OCI-LY3 (cell line): Measurements from ENCODE around the gene HIVEP3.

Source experiments
- H2AFZ ChIP-seq: fragments of 200-600, 300-600 bp; shearing (Covaris generic); 2 replicates; pipeline ENCODE4 v1.6.0; 2014; ENCODE audit warnings: antibody characterized with exemption, low read depth, low read length
- H3K27ac ChIP-seq: fragments of 200-600, 300-600 bp; sonication (generic); 2 replicates; pipeline ENCODE4 v1.5.1; 2014; ENCODE audit warnings: mild to moderate bottlenecking, low read length, moderate library complexity, mixed read lengths
- H3K27me3 ChIP-seq: fragments of 200-600, 300-600 bp; sonication (generic); 2 replicates; pipeline ENCODE4 v1.6.1; 2014; ENCODE audit warnings: low read depth, low read length, mixed read lengths
- H3K36me3 ChIP-seq: fragments of 200-600, 300-600 bp; sonication (generic); replicated peaks from 2 replicates; pipeline ENCODE3; 2014; ENCODE audit warnings: low read depth, low read length, mixed read lengths
- H3K4me1 ChIP-seq: fragments of 300-600, 200-600 bp; sonication (generic); 2 replicates; pipeline ENCODE4 v1.6.1; 2014; ENCODE audit warnings: low read length, mixed read lengths
- H3K4me2 ChIP-seq: fragments of 200-600, 300-600 bp; sonication (generic); 2 replicates; pipeline ENCODE4 v1.6.1; 2014; ENCODE audit warnings: low read length, mixed read lengths
- H3K4me3 ChIP-seq: fragments of 300-600, 200-600 bp; sonication (generic); 2 replicates; pipeline ENCODE4 v1.5.1; 2014; ENCODE audit warnings: antibody characterized with exemption, mild to moderate bottlenecking, low read length, moderate library complexity
- H3K79me2 ChIP-seq: fragments of 300-600, 200-600 bp; shearing (Covaris generic); 2 replicates; pipeline ENCODE4 v1.6.1; 2014; ENCODE audit warnings: mild to moderate bottlenecking, low read length, mixed read lengths
- H3K9ac ChIP-seq: fragments of 300-600, 200-600 bp; shearing (Covaris generic); 2 replicates; pipeline ENCODE4 v1.6.0; 2014; ENCODE audit warnings: mild to moderate bottlenecking, low read length, moderate library complexity
- H3K9me3 ChIP-seq: fragments of 200-600, 300-600 bp; shearing (Covaris generic); 2 replicates; pipeline ENCODE4 v1.6.1; 2014; ENCODE audit warnings: low read length, mixed read lengths; ENCODE audit not compliant: insufficient read depth
- H4K20me1 ChIP-seq: fragments of 200-600, 300-600 bp; sonication (generic); 2 replicates; pipeline ENCODE4 v1.6.1; 2016; ENCODE audit warnings: low read length, mixed read lengths; ENCODE audit not compliant: insufficient read depth
- EZH2phosphoT487 ChIP-seq: fragments of 200-600 bp; shearing (Covaris generic); IDR thresholded peaks from 2 replicates; pipeline ENCODE4 v1.6.1; 2018; ENCODE audit warnings: antibody characterized with exemption, mixed run types, low read depth
- TF ChIP-seq, protein P1 (sequence below): fragments of 200-600, 300-600 bp; sonication (generic); IDR thresholded peaks from 2 replicates; pipeline ENCODE4 v1.5.1; 2014; ENCODE audit warnings: antibody characterized with exemption, low read length, low read depth

HIVEP3 gene

GRCh38 chr1:41780916-41781315 lies 137.8 kb downstream of the HIVEP3 start:
- Histone ChIP-seq H3K4me3 (no peak overlapping the region), H3K9me3 (no peaks in the 10 kb centered on the region), H2AFZ (no peak overlapping the region), H3K4me1 (peaks cover 6% of the 10 kb centered on the region; the same call in 1 of the 2 replicates), H3K9ac (no peak overlapping the region), H3K79me2 (no peaks in the 10 kb centered on the region), H3K27ac (no peak overlapping the region), H4K20me1 (no peaks in the 10 kb centered on the region), H3K27me3 (no peaks in the 10 kb centered on the region), H3K4me2 (no peak overlapping the region), H3K36me3 (no peaks in the 10 kb centered on the region)
- no peak for TF ChIP-seq EZH2phosphoT487
- TF ChIP-seq, protein P1, sequence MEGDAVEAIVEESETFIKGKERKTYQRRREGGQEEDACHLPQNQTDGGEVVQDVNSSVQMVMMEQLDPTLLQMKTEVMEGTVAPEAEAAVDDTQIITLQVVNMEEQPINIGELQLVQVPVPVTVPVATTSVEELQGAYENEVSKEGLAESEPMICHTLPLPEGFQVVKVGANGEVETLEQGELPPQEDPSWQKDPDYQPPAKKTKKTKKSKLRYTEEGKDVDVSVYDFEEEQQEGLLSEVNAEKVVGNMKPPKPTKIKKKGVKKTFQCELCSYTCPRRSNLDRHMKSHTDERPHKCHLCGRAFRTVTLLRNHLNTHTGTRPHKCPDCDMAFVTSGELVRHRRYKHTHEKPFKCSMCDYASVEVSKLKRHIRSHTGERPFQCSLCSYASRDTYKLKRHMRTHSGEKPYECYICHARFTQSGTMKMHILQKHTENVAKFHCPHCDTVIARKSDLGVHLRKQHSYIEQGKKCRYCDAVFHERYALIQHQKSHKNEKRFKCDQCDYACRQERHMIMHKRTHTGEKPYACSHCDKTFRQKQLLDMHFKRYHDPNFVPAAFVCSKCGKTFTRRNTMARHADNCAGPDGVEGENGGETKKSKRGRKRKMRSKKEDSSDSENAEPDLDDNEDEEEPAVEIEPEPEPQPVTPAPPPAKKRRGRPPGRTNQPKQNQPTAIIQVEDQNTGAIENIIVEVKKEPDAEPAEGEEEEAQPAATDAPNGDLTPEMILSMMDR: no peak

GRCh38 chr1:41780322-41780721 lies 138.4 kb downstream of the HIVEP3 start:
- no peaks in the 10 kb centered on the region for H4K20me1 ChIP-seq
- no peak overlapping the region for H3K27ac ChIP-seq
- H3K4me2 ChIP-seq: no peak overlapping the region
- no peaks in the 10 kb centered on the region for H3K79me2 ChIP-seq
- H3K4me1 ChIP-seq: peaks cover 6% of the 10 kb centered on the region; the same call in 1 of the 2 replicates
- H3K36me3 ChIP-seq: no peaks in the 10 kb centered on the region
- no peak overlapping the region for H3K4me3 ChIP-seq
- TF ChIP-seq EZH2phosphoT487: no peak
- TF ChIP-seq, protein P1: no peak
- no peak overlapping the region for H3K9ac ChIP-seq
- no peak overlapping the region for H2AFZ ChIP-seq
- no peaks in the 10 kb centered on the region for H3K9me3 ChIP-seq
- no peaks in the 10 kb centered on the region for H3K27me3 ChIP-seq

DNA sequence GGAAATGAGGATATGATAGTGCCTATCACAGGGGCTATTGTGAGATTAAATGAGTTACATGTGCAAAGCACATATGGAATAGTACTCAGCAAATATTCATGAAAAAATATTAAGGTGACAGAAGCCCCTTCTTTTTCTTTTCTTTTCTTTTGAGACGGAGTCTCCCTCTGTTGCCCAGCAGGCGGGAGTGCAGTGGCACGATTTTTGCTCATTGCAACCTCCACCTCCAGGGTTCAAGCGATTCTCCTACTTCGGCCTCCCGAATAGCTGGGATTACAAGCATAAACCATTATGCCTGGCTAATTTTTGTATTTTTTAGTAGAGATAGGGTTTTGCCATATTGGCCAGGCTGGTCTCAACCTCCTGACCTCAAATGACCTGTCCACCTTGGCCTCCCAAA lies 139.4 kb downstream of the HIVEP3 start:
- H3K36me3 ChIP-seq: no peaks in the 10 kb centered on the region
- H2AFZ ChIP-seq: no peak overlapping the region
- H3K9me3 ChIP-seq: no peaks in the 10 kb centered on the region
- TF ChIP-seq, protein P1: peak; percentile 11; the same call in 1 of the 2 replicates
- TF ChIP-seq EZH2phosphoT487: no peak
- H4K20me1 ChIP-seq: no peaks in the 10 kb centered on the region
- no peak overlapping the region for H3K9ac ChIP-seq
- H3K79me2 ChIP-seq: no peaks in the 10 kb centered on the region
- H3K27ac ChIP-seq: no peak overlapping the region
- H3K4me1 ChIP-seq: no peaks in the 10 kb centered on the region; the same call in 1 of the 2 replicates
- H3K27me3 ChIP-seq: no peaks in the 10 kb centered on the region
- no peak overlapping the region for H3K4me3 ChIP-seq
- no peak overlapping the region for H3K4me2 ChIP-seq

DNA sequence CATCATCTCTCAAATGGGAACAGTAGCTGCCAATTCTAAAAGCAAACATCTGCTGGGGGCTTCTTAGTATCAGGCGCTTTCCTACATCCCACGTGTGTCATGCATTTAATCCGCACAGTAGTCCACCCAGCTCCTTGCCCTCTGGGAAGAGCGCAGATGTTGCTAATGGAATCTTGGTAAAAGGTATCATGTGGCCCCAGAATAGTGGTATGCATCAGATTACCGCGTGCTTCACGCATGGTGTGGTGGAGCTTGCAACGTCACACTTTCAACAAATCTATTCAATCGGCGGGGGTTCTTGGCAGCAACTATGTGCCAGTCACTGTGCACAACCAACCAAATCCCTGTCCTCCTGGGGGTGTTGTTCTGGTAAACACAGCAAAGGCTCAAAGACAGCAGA lies 141.0 kb downstream of the HIVEP3 start:
- Histone ChIP-seq H3K27me3 (no peaks in the 10 kb centered on the region), H3K36me3 (no peaks in the 10 kb centered on the region), H3K4me2 (no peak overlapping the region), H3K4me1 (peaks cover 3% of the 10 kb centered on the region), H3K9ac (no peak overlapping the region), H3K27ac (no peak overlapping the region), H4K20me1 (no peaks in the 10 kb centered on the region), H3K79me2 (no peaks in the 10 kb centered on the region), H3K9me3 (no peaks in the 10 kb centered on the region), H3K4me3 (no peak overlapping the region), H2AFZ (no peak overlapping the region)
- TF ChIP-seq EZH2phosphoT487: no peak
- TF ChIP-seq, protein P1: no peak
